Measurements from ENCODE around the gene LFNG.

The LFNG gene

GRCh38 chr7:2504889-2505375 lies 14.6 kb upstream of the LFNG start:
- Histone ChIP-seq H3K27ac (ENCODE audit: low read depth, low read length) (no peak overlapping the region), H3K36me3 (ENCODE audit: insufficient read depth, low read length) (no peaks in the 10 kb centered on the region), H3K4me1 (ENCODE audit: control insufficient read depth, insufficient read depth, low read length, unreplicated experiment) (peaks cover 8% of the 10 kb centered on the region), H2AFZ (ENCODE audit: low read length, unreplicated experiment) (no peak overlapping the region), H3K79me2 (ENCODE audit: control insufficient read depth, insufficient read depth, low read length, unreplicated experiment) (no peaks in the 10 kb centered on the region), H3K27me3 (ENCODE audit: insufficient read depth, low read length) (no peaks in the 10 kb centered on the region), H3K4me3 (ENCODE audit: low read depth, low read length) (no peak overlapping the region)

DNA sequence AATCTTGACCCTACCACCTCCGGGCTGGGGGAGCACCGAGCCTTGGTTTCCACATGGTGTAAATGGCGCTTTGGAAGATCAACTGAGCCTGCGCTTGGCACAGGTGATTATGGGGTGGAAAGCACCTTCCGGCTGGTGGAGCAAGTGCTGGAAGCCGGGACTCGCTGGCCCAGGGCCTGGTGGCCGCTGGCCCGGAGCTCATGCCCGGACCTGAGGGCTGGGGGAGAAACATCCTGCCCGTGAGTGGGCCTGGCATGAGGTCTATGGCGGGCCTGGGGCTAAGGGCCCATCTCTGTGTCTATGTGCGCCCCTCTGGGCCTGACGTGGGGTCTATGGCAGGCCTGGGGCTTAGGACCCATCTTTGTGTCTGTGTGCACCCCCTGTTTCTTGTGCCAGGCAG lies 14.2 kb upstream of the LFNG start:
- Histone ChIP-seq H3K27ac (ENCODE audit: low read depth, low read length) (no peak overlapping the region), H2AFZ (ENCODE audit: low read length, unreplicated experiment) (no peak overlapping the region), H3K27me3 (ENCODE audit: insufficient read depth, low read length) (no peaks in the 10 kb centered on the region), H3K4me3 (ENCODE audit: low read depth, low read length) (no peak overlapping the region), H3K4me1 (ENCODE audit: control insufficient read depth, insufficient read depth, low read length, unreplicated experiment) (peaks cover 8% of the 10 kb centered on the region), H3K36me3 (ENCODE audit: insufficient read depth, low read length) (no peaks in the 10 kb centered on the region), H3K79me2 (ENCODE audit: control insufficient read depth, insufficient read depth, low read length, unreplicated experiment) (no peaks in the 10 kb centered on the region)

- no peaks in the 10 kb centered on the region for H3K36me3 ChIP-seq (ENCODE audit: insufficient read depth, low read length)
- H3K4me1 ChIP-seq (ENCODE audit: control insufficient read depth, insufficient read depth, low read length, unreplicated experiment): peaks cover 8% of the 10 kb centered on the region
- no peaks in the 10 kb centered on the region for H3K79me2 ChIP-seq (ENCODE audit: control insufficient read depth, insufficient read depth, low read length, unreplicated experiment)
- no peaks in the 10 kb centered on the region for H3K27me3 ChIP-seq (ENCODE audit: insufficient read depth, low read length)
- no peak overlapping the region for H2AFZ ChIP-seq (ENCODE audit: low read length, unreplicated experiment)
- no peak overlapping the region for H3K27ac ChIP-seq (ENCODE audit: low read depth, low read length)
- no peak overlapping the region for H3K4me3 ChIP-seq (ENCODE audit: low read depth, low read length)
These were observed 12.2 kb upstream of the LFNG start for GRCh38 chr7:2507208-2507916.

- no peak overlapping the region for H3K4me3 ChIP-seq (ENCODE audit: low read depth, low read length)
- H3K27me3 ChIP-seq (ENCODE audit: insufficient read depth, low read length): no peaks in the 10 kb centered on the region
- H2AFZ ChIP-seq (ENCODE audit: low read length, unreplicated experiment): no peak overlapping the region
- peaks cover 6% of the 10 kb centered on the region for H3K4me1 ChIP-seq (ENCODE audit: control insufficient read depth, insufficient read depth, low read length, unreplicated experiment)
- H3K79me2 ChIP-seq (ENCODE audit: control insufficient read depth, insufficient read depth, low read length, unreplicated experiment): no peaks in the 10 kb centered on the region
- no peaks in the 10 kb centered on the region for H3K36me3 ChIP-seq (ENCODE audit: insufficient read depth, low read length)
- no peak overlapping the region for H3K27ac ChIP-seq (ENCODE audit: low read depth, low read length)
These were observed 11.7 kb upstream of the LFNG start for GRCh38 chr7:2507917-2508306.

DNA sequence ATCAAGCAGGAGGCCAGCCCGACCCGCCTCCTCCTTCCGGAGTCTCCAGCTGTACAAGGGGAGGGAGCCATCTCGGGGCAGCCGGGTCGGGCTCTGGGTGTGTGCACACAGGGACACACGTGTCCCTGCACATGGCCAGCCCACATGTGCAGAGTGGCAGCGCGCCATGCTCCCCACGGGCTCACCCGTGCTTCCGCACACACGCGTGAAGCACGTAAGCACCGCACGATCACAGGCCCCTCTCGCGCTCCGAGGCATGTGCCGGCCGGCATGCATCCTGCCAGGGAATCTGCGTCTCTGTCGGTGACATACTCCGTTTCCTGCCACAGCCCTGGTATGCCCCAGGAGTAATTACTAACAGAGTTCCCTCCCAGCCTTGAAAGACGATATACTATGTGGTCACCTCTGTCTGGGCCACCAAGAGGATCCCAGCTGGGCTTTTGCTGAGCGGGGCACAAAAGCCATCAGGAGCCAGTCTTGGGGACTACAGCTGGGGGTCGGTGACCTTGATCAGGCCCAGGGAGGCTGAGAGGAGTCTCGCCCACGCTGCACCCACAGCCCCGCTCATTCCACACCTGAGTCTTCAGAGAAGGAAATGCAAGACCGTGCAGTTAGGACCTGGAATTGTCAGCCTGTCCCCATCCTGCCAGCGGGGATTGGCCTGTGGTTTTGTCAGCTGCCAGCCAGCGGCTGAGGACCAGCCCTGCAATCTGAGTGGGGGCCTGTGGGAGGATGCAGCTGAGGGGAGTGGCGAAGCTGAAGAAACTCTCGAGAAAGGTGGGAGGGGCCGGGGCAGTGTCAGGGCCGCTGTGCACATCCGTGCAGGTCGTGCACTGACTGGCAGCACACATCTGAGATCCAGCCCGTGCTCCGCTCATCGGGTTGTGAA lies 11.0 kb upstream of the LFNG start:
- no peaks in the 10 kb centered on the region for H3K4me1 ChIP-seq (ENCODE audit: control insufficient read depth, insufficient read depth, low read length, unreplicated experiment)
- H3K79me2 ChIP-seq (ENCODE audit: control insufficient read depth, insufficient read depth, low read length, unreplicated experiment): no peaks in the 10 kb centered on the region
- no peak overlapping the region for H3K4me3 ChIP-seq (ENCODE audit: low read depth, low read length)
- no peak overlapping the region for H3K27ac ChIP-seq (ENCODE audit: low read depth, low read length)
- H3K36me3 ChIP-seq (ENCODE audit: insufficient read depth, low read length): no peaks in the 10 kb centered on the region
- H2AFZ ChIP-seq (ENCODE audit: low read length, unreplicated experiment): no peak overlapping the region
- H3K27me3 ChIP-seq (ENCODE audit: insufficient read depth, low read length): no peaks in the 10 kb centered on the region

GRCh38 chr7:2509298-2509906 lies 10.2 kb upstream of the LFNG start:
- Histone ChIP-seq H3K27ac (ENCODE audit: low read depth, low read length) (no peak overlapping the region), H3K36me3 (ENCODE audit: insufficient read depth, low read length) (no peaks in the 10 kb centered on the region), H2AFZ (ENCODE audit: low read length, unreplicated experiment) (no peak overlapping the region), H3K4me1 (ENCODE audit: control insufficient read depth, insufficient read depth, low read length, unreplicated experiment) (no peaks in the 10 kb centered on the region), H3K27me3 (ENCODE audit: insufficient read depth, low read length) (no peaks in the 10 kb centered on the region), H3K4me3 (ENCODE audit: low read depth, low read length) (no peak overlapping the region), H3K79me2 (ENCODE audit: control insufficient read depth, insufficient read depth, low read length, unreplicated experiment) (no peaks in the 10 kb centered on the region)

GRCh38 chr7:2510130-2510776 lies 9.3 kb upstream of the LFNG start:
- no peaks in the 10 kb centered on the region for H3K4me1 ChIP-seq (ENCODE audit: control insufficient read depth, insufficient read depth, low read length, unreplicated experiment)

DNA sequence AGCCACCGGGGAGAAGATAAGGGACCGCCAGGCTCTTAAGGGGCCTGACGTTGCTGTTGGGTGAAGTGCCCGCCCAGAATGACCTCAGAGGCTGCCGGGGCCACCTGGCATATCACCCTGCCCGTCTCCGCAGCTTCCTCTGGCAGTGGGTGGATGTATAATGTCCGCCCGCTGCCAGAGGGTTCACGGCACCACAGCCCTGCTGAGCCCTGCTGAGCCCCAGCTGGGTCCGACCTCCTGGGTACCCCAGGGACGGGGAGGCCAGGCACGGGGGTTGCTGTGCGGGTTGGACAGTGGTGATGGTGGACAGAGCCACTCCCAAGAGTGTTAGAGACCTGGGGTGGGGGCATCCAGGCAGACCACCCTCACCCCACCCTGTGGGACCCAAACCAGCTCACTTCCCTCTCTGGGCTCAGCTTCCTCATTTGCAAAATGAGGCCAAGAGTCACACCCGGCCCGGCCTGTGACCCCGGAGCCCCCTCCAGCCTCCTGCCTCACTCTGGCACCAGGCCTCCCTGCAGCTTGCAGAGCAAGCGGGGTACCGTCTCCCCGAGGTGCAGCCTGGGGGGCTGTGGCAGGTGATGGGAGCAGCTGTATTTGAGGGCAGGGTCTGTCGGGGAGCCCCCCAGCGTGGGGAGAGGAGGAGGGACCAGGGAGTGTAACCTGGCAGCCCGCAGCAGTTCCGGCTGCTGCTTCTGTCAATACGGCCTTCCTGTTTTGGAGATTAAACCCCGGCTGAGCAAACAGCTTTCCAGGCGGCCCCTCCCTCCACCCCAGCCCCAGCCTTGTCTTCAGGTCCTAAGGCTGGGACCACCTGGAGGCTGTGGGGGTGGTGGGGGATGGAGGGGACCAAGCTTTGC lies 8.4 kb upstream of the LFNG start:
- H3K27me3 ChIP-seq (ENCODE audit: insufficient read depth, low read length): no peaks in the 10 kb centered on the region
- no peak overlapping the region for H3K27ac ChIP-seq (ENCODE audit: low read depth, low read length)
- H3K4me1 ChIP-seq (ENCODE audit: control insufficient read depth, insufficient read depth, low read length, unreplicated experiment): peaks cover 3% of the 10 kb centered on the region

More at GRCh38 chr7:2510130-2510776, 9.3 kb upstream of the LFNG start:
- Histone ChIP-seq H2AFZ (ENCODE audit: low read length, unreplicated experiment) (no peak overlapping the region), H3K27me3 (ENCODE audit: insufficient read depth, low read length) (no peaks in the 10 kb centered on the region), H3K36me3 (ENCODE audit: insufficient read depth, low read length) (no peaks in the 10 kb centered on the region), H3K4me3 (ENCODE audit: low read depth, low read length) (no peak overlapping the region), H3K27ac (ENCODE audit: low read depth, low read length) (no peak overlapping the region), H3K79me2 (ENCODE audit: control insufficient read depth, insufficient read depth, low read length, unreplicated experiment) (no peaks in the 10 kb centered on the region)

DNA sequence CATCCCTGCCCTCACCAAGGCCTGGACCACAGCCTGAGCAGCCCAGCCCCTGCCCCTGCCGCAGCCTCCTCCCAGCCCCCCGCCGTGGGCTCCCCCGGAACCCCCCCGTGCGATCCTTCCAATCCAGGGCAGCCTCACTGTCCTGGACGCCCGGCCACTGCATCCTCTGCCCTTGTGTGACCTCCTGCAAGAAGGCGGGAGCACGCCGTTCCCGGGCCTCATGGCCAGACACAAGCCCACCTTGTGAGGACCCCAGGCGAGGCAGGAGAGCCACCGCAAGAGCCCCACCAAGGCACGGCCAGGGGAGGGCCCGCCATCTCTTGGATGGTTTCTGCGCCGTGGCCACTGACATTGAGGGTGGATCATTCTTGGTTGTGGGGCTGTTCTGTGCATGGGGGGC lies 7.8 kb upstream of the LFNG start:
- H3K36me3 ChIP-seq (ENCODE audit: insufficient read depth, low read length): no peaks in the 10 kb centered on the region
- H3K27ac ChIP-seq (ENCODE audit: low read depth, low read length): no peak overlapping the region
- H2AFZ ChIP-seq (ENCODE audit: low read length, unreplicated experiment): no peak overlapping the region
- H3K4me3 ChIP-seq (ENCODE audit: low read depth, low read length): no peak overlapping the region
- H3K79me2 ChIP-seq (ENCODE audit: control insufficient read depth, insufficient read depth, low read length, unreplicated experiment): no peaks in the 10 kb centered on the region
- peaks cover 9% of the 10 kb centered on the region for H3K4me1 ChIP-seq (ENCODE audit: control insufficient read depth, insufficient read depth, low read length, unreplicated experiment)
- no peaks in the 10 kb centered on the region for H3K27me3 ChIP-seq (ENCODE audit: insufficient read depth, low read length)

More for the DNA sequence above, 8.4 kb upstream of the LFNG start:
- Histone ChIP-seq H2AFZ (ENCODE audit: low read length, unreplicated experiment) (no peak overlapping the region), H3K79me2 (ENCODE audit: control insufficient read depth, insufficient read depth, low read length, unreplicated experiment) (no peaks in the 10 kb centered on the region), H3K4me3 (ENCODE audit: low read depth, low read length) (no peak overlapping the region), H3K36me3 (ENCODE audit: insufficient read depth, low read length) (no peaks in the 10 kb centered on the region)
